SH-SY5Y (cell line): Measurements from ENCODE around the gene KSR1.

Experiments used
- GATA2 ChIP-seq: IDR thresholded peaks from 2 replicates; pipeline ENCODE4 v1.6.1; 2011; ENCODE audit warnings: mild to moderate bottlenecking, low read depth, low read length
- GATA3 ChIP-seq: IDR thresholded peaks from 2 replicates; pipeline ENCODE4 v1.6.1; 2011; ENCODE audit warnings: low read depth, mild to moderate bottlenecking, low read length, moderate library complexity

The KSR1 gene

GRCh38 chr17:27665549-27665948, 209.3 kb downstream of the KSR1 start:
- TF ChIP-seq GATA3 (no peak), GATA2 (no peak)

DNA sequence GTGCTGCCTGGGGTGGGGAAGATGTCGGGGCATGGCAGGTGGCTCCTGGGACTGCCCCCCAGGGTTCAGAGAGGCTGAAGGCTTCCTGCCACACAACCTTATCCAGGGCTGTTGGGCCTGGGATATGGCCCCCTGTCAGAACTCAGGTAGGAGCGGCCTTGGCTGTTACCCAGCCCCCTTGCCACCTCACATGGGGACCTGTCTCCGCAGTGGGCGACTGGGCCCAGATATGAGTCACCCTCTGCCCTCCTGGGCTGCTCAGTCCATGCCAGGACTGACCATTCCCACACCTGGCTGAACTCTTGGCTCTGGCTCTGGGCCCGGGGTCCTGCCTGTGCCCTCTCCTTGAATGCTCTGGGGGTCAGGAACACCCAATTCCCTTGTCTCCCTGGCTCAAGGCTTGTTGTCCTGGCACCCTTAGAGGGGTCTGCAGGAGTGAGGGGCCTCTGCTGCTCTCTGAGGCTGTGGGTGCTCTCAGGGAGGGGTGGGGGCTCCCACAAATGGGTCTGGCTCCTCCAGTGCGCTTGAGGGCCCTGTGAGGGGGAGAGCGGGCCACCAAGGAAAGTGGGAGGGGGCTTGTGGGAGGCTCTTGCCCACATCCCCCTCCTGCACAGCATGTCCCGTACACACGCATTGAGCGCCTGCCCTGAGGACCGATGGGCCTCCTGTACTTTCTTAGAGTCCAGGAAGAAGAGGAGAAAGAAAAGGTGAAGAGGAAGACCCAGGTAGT, 210.7 kb downstream of the KSR1 start:
- TF ChIP-seq GATA3, result no peak
- TF ChIP-seq GATA2, result no peak

GRCh38 chr17:27667656-27668487, 211.6 kb downstream of the KSR1 start:
- TF ChIP-seq GATA2 (no peak), GATA3 (no peak)

GRCh38 chr17:27668488-27668823, 212.2 kb downstream of the KSR1 start:
- TF ChIP-seq GATA2 (no peak), GATA3 (no peak)

GRCh38 chr17:27669136-27669535, 212.9 kb downstream of the KSR1 start:
- no peak for TF ChIP-seq GATA2
- TF ChIP-seq GATA3, result no peak

DNA sequence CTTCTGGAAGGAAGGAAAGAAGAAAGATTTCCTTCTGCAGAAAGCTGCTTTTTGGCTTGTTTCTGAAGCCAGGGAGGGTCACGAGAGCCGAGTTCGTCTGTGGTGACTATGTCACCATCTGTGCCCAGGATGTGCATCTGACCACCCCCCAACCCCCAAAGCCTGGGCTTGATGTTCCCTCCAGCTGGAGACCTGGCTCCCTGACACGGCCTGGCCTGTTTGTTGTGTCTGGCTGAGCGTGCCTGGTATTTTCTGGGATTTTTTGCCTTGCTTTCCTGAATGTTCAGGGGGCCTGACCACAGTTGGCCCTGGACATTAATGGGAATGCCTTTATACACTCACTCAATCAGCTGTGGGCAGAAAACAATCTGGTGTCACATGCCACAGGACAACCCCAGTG, 213.6 kb downstream of the KSR1 start:
- TF ChIP-seq GATA2, result no peak
- TF ChIP-seq GATA3, result no peak

- TF ChIP-seq GATA3 (no peak), GATA2 (no peak)
Measured at GRCh38 chr17:27670791-27671590, 214.7 kb downstream of the KSR1 start.

DNA sequence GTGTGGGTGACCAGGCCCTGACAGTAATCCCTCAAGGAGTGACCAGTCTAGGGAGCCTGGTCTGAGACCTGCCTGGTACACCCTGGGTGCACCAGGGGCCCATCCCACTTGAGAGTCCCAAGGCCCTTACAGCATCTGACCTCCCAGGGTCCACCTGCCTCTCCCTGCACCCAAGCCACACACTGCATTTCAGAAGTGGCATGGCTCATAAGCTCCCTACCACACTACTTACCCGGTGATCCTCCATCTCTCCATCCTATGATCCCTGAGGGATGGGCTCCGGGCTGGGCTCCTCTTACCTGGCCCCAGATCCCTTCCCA, 215.3 kb downstream of the KSR1 start:
- TF ChIP-seq GATA2 (no peak), GATA3 (no peak)

GRCh38 chr17:27674335-27674734, 218.1 kb downstream of the KSR1 start:
- TF ChIP-seq GATA3, result no peak
- TF ChIP-seq GATA2, result no peak
